GM12878 (cell line): ENCODE results near the gene PREX1. TPM values are rescaled to one million over a fixed set of nuclear protein-coding genes. Genes with fewer than 3 reads are reported as not detected.
A peak's percentile ranks its signal among the peaks of the same experiment; 100 is the strongest.

Source experiments
- ATAC-seq: fragments of 200-7000 bp; cut with Tn5 transposase; 3 replicates; pipeline ENCODE4 v1.9.1; 2020; ENCODE audit warnings: mild to moderate bottlenecking, moderate library complexity
- BruUV-seq: library from RNA; stranded (reverse); fragments of 400-500 nt; replicated peaks from 2 replicates; lab custom pipeline; 2021; lab: Mats Ljungman, UMichigan
- CTCF ChIA-PET: fragments of 300-600 bp; sonication (Branson Sonifier 250); formaldehyde crosslinking; extraction: SDS; loops from one replicate; lab custom pipeline; 2021; ENCODE audit warnings: inconsistent platforms; lab: Yijun Ruan, JAX
- POLR2A ChIA-PET: fragments of 350-600 bp; formaldehyde crosslinking; extraction: SDS; loops from one replicate; lab custom pipeline; 2021; ENCODE audit warnings: inconsistent platforms; lab: Charles Lee
- RAD21 ChIA-PET: fragments of 300-600 bp; sonication (Branson Sonifier 250); formaldehyde crosslinking; loops from one replicate; lab custom pipeline; 2023; ENCODE audit warnings: antibody characterized with exemption; ENCODE audit not compliant: unreplicated experiment; lab: Charles Lee
- SMC1A ChIA-PET: fragments of 300-600 bp; sonication (Branson Sonifier 250); formaldehyde crosslinking; loops from one replicate; lab custom pipeline; 2023; ENCODE audit not compliant: unreplicated experiment, uncharacterized antibody; lab: Charles Lee
- DNase-seq: peaks from one replicate; pipeline ENCODE4 v3.0.0-alpha.2; 2011; ENCODE audit warnings: low read depth, low spot score
- FAIRE-seq: peaks from 3 replicates; lab custom pipeline; 2011; peaks lifted over from hg19 to GRCh38; lab: Jason Lieb, UNC
- H2AFZ ChIP-seq: 2 replicates; pipeline ENCODE4 v1.6.0; 2011; ENCODE audit warnings: low read depth, low read length, control low read depth; ENCODE audit not compliant: control insufficient read depth
- H3K27ac ChIP-seq: 2 replicates; pipeline ENCODE4 v1.5.1; 2011; ENCODE audit warnings: control low read depth; ENCODE audit not compliant: control insufficient read depth, insufficient read depth
- H3K27me3 ChIP-seq, 2 experiments: replicated peaks in 1 of 2; 2 replicates each; pipeline versions ENCODE4 v1.6.0 to v1.6.1; 2011; ENCODE audit warnings: low read length in 1 of 2; ENCODE audit not compliant: control insufficient read depth in 2 of 2, insufficient read depth in 2 of 2
- H3K36me3 ChIP-seq, 2 experiments: 2 replicates each; pipeline ENCODE4 v1.5.1; 2011; ENCODE audit warnings: low read length in 1 of 2; ENCODE audit not compliant: control insufficient read depth in 2 of 2, insufficient read depth in 2 of 2
- H3K4me1 ChIP-seq: 2 replicates; pipeline ENCODE4 v1.6.1; 2011; ENCODE audit warnings: mild to moderate bottlenecking, low read length, moderate library complexity, mixed read lengths; ENCODE audit not compliant: control insufficient read depth, insufficient read depth
- H3K4me2 ChIP-seq: 2 replicates; pipeline ENCODE4 v1.6.0; 2011; ENCODE audit warnings: control low read depth; ENCODE audit not compliant: control insufficient read depth, insufficient read depth
- H3K4me3 ChIP-seq: fragments of 200-600 bp; sonication (generic); 2 replicates; pipeline ENCODE4 v1.5.1; 2016
- H3K79me2 ChIP-seq: 2 replicates; pipeline ENCODE4 v1.6.0; 2011; ENCODE audit warnings: low read length; ENCODE audit not compliant: control insufficient read depth, insufficient read depth
- H3K9ac ChIP-seq: 2 replicates; pipeline ENCODE4 v1.8.0; 2011; ENCODE audit warnings: low read length, control low read depth, mixed read lengths; ENCODE audit not compliant: control insufficient read depth, insufficient read depth
- H3K9me3 ChIP-seq: replicated peaks from 3 replicates; pipeline ENCODE4 v1.5.1; 2011; ENCODE audit warnings: mild to moderate bottlenecking, low read length; ENCODE audit not compliant: control insufficient read depth, insufficient read depth
- H4K20me1 ChIP-seq: 2 replicates; pipeline ENCODE4 v1.6.0; 2011; ENCODE audit not compliant: control insufficient read depth, insufficient read depth
- ETV6 ChIP-seq, 2 experiments: fragments of 450-650 bp in 1 of 2; IDR thresholded peaks in 1 of 2; conservative IDR thresholded peaks in 1 of 2; 2 replicates each; pipeline ENCODE4 v1.6.1; 2014; ENCODE audit warnings: antibody characterized with exemption in 1 of 2, borderline replicate concordance in 1 of 2, low read depth in 1 of 2, mild to moderate bottlenecking in 1 of 2, moderate library complexity in 1 of 2
- SREBF2 ChIP-seq: IDR thresholded peaks from 2 replicates; pipeline ENCODE4 v1.6.1; 2012; ENCODE audit warnings: mild to moderate bottlenecking, low read length
- ZNF217 ChIP-seq: fragments of 450-650 bp; IDR thresholded peaks from 2 replicates; pipeline ENCODE4 v1.6.1; 2017; ENCODE audit warnings: antibody characterized with exemption, mild to moderate bottlenecking
- WGBS: methylation state at CpG from one replicate; pipeline ENCODE4 v1.1.6; 2016; ENCODE audit warnings: low lambda C conversion rate; ENCODE audit not compliant: insufficient replicate concordance, insufficient coverage; ENCODE audit errors: missing lambda C conversion rate; 5-methylcytosine and 5-hydroxymethylcytosine counted together
- in situ Hi-C: fragments of 300-500 bp; cut with MboI; formaldehyde crosslinking; loops from 9 replicates; pipeline ENCODE4 v1.14.3; 2018; ENCODE audit warnings: mixed read lengths
- intact Hi-C: fragments of 100-400 bp; cut with micrococcal nuclease; formaldehyde crosslinking; loops from one replicate; pipeline ENCODE4 v1.14.2; 2022; ENCODE audit not compliant: unreplicated experiment
- polyA plus RNA-seq, 11 experiments: library from polyadenylated mRNA; depleted of rRNA in 4 of 11; unstranded in 6 of 11; stranded (reverse) in 5 of 11; fragments of >200 nt; fragmentation: Nextera tagmentation in 4 of 11; fragmentation: Illumina TruSeq in 1 of 11; extraction: Ambion mirVana in 4 of 11; extraction: Trizol in 1 of 11; gene quantifications; 1 replicate in 1 of 11; 2 replicates in 10 of 11; pipeline versions ENCODE4 v1.2.1 to v1.2.3, GENCODE V29; 2011 to 2016; ENCODE audit warnings: inconsistent platforms in 2 of 11, missing spikeins in 2 of 11, low read depth in 1 of 11
- total RNA-seq, 4 experiments: library from RNA; depleted of rRNA in 3 of 4; stranded (reverse); fragments of >200 nt in 3 of 4; fragmentation: Illumina TruSeq in 1 of 4; extraction: Trizol in 1 of 4; gene quantifications; 2 replicates each; pipeline versions ENCODE4 v1.2.1 to v1.2.3, GENCODE V29; 2013 to 2021
- TF ChIP-seq, protein P1 (sequence below): fragments of 450-650 bp; IDR thresholded peaks from 2 replicates; pipeline ENCODE4 v1.6.1; 2014; ENCODE audit warnings: mild to moderate bottlenecking
- TF ChIP-seq, protein P2 (sequence below): fragments of 150-350 bp; IDR thresholded peaks from 2 replicates; pipeline ENCODE4 v1.6.1; 2016; ENCODE audit warnings: low read depth, low read length
- TF ChIP-seq, protein P3 (sequence below): IDR thresholded peaks from 2 replicates; pipeline ENCODE4 v1.6.1; 2011; ENCODE audit warnings: borderline replicate concordance, low read depth, mild to moderate bottlenecking, moderate library complexity, low read length; ENCODE audit not compliant: insufficient read depth, poor library complexity, severe bottlenecking

Gene PREX1
- total and polyA plus RNA-seq, 10 of the 15 experiments (the other 5 are each of a cell fraction or from before 2014, with no cell fraction given) = 2.6 to 114 (median 38.9) TPM

DNA sequence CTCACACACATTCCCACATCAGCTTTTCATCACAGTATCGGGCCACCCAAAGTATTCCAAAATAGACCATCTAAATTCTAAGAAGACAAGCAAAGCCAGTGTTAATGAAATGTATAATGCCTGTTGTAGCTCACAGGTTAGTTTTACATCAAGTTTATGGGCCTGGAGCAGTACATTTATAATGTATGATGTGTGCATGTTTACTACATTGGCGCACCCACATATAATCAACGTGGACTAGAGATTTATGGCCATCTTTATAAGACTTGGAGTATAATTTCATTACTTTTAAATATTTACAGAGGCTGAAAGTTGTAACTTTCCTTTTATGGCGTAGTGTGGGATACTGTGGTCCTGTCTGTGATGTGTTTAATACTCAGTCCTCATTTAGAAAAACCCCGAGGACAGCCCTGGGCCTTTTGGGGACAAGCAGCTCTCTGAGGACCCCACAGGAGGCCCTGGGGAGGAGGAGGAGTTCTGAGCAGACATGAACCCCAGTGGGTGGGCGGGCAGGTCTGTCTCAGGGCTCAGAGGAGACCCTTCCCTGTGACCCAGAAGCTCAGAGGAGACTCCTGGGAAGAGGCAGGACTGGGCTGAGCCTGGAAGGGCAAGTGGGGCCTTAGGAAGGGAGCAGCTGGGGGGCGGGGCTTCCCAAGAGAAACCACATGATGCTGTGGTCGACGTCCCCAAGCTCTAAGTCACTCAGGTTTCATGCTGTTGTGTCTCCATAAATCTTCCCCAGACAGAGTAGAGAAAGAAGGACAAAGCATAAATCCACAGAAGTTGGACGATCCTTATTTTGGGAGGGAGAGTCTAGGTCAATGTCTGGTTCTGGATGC is 232.1 kb downstream of the PREX1 start:
- no TSS peak for BruUV-seq
- in situ Hi-C loops (no loop called here), intact Hi-C loops (no loop called here)
- CTCF ChIA-PET = interaction anchor here (2.0 to 2.7 kb wide), 2 partner anchors 25 kb away, joined by 6 to 11 read pairs; no protein-coding TSS in a partner anchor
- RAD21 ChIA-PET = interaction anchor here (1.4 kb wide), 2 partner anchors 25 kb away, joined by 4 to 6 read pairs; no protein-coding TSS in a partner anchor
- SMC1A ChIA-PET = interaction anchor here (1.0 to 1.2 kb wide), 3 partner anchors 23 to 199 kb away, joined by 3 read pairs; no protein-coding TSS in a partner anchor
- no peaks in the 10 kb centered on the region for H3K9me3 ChIP-seq
- H3K79me2 ChIP-seq = no peaks in the 10 kb centered on the region
- no peaks in the 10 kb centered on the region for H3K4me1 ChIP-seq
- no peaks in the 10 kb centered on the region for H3K36me3 ChIP-seq
- no peak overlapping the region for H3K27ac ChIP-seq
- 10% methylated on average over 10 of the region's 10 CpGs for WGBS
- H3K27me3 ChIP-seq = no peaks in the 10 kb centered on the region
- H3K9ac ChIP-seq = no peak overlapping the region
- FAIRE-seq (no peak), DNase-seq (no peak), ATAC-seq (no peak)
- TF ChIP-seq, protein P1, sequence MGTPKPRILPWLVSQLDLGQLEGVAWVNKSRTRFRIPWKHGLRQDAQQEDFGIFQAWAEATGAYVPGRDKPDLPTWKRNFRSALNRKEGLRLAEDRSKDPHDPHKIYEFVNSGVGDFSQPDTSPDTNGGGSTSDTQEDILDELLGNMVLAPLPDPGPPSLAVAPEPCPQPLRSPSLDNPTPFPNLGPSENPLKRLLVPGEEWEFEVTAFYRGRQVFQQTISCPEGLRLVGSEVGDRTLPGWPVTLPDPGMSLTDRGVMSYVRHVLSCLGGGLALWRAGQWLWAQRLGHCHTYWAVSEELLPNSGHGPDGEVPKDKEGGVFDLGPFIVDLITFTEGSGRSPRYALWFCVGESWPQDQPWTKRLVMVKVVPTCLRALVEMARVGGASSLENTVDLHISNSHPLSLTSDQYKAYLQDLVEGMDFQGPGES = no peak
- TF ChIP-seq ETV6 (conservative IDR thresholded peaks at IDR 0.05 in 1 of 2, IDR thresholded peaks at IDR 0.05 in 1 of 2; ENCODE audit: borderline replicate concordance in 1 of 2, low read depth in 1 of 2) = 0 out of 4 replicates have a peak, but pooled peaks of 1 of the 2 experiments have one; percentile 53
- H3K4me3 ChIP-seq = no peak overlapping the region
- H2AFZ ChIP-seq = no peak overlapping the region
- no peak overlapping the region for H3K4me2 ChIP-seq
- POLR2A ChIA-PET = no interaction called here
- no peaks in the 10 kb centered on the region for H4K20me1 ChIP-seq

DNA sequence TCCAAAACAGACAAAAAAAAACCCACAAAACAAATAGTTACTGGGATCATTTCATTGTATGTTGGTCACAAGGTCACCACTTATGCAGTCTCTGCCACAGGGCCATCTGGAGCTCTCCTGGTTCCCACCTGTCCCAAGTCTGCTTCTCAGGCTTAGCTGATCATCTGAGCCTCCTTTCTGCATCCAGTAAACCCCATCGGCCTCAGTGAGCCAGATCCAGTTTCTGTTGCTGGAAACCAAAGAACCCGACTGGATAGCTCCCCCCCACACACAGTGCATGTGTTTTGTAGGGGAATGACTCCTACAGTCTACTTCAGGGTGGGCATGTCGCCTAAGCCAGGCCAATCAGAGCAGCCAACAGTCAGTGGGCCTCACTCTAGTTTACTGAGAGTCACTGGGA is 233.3 kb downstream of the PREX1 start:
- no peaks in the 10 kb centered on the region for H3K9me3 ChIP-seq
- BruUV-seq = no TSS peak
- ChIA-PET SMC1A (interaction anchor here (1.0 to 1.2 kb wide), 3 partner anchors 22 to 198 kb away, joined by 3 read pairs; no protein-coding TSS in a partner anchor), RAD21 (interaction anchor here (1.4 kb wide), 1 partner anchor 26 kb away, joined by 6 read pairs; no protein-coding TSS in a partner anchor), CTCF (interaction anchor here (2.7 kb wide), 1 partner anchor 26 kb away, joined by 11 read pairs; no protein-coding TSS in a partner anchor), POLR2A (no interaction called here)
- intact Hi-C loops = no loop called here
- no peak overlapping the region for H3K4me3 ChIP-seq
- H3K79me2 ChIP-seq = no peaks in the 10 kb centered on the region
- no peaks in the 10 kb centered on the region for H3K27me3 ChIP-seq
- H3K4me1 ChIP-seq = no peaks in the 10 kb centered on the region
- DNase-seq (no peak), FAIRE-seq (no peak), ATAC-seq (no peak)
- no peak overlapping the region for H3K9ac ChIP-seq
- H3K4me2 ChIP-seq = no peak overlapping the region
- H3K27ac ChIP-seq = no peak overlapping the region
- in situ Hi-C loops = no loop called here
- no peak overlapping the region for H2AFZ ChIP-seq
- TF ChIP-seq, protein P2, sequence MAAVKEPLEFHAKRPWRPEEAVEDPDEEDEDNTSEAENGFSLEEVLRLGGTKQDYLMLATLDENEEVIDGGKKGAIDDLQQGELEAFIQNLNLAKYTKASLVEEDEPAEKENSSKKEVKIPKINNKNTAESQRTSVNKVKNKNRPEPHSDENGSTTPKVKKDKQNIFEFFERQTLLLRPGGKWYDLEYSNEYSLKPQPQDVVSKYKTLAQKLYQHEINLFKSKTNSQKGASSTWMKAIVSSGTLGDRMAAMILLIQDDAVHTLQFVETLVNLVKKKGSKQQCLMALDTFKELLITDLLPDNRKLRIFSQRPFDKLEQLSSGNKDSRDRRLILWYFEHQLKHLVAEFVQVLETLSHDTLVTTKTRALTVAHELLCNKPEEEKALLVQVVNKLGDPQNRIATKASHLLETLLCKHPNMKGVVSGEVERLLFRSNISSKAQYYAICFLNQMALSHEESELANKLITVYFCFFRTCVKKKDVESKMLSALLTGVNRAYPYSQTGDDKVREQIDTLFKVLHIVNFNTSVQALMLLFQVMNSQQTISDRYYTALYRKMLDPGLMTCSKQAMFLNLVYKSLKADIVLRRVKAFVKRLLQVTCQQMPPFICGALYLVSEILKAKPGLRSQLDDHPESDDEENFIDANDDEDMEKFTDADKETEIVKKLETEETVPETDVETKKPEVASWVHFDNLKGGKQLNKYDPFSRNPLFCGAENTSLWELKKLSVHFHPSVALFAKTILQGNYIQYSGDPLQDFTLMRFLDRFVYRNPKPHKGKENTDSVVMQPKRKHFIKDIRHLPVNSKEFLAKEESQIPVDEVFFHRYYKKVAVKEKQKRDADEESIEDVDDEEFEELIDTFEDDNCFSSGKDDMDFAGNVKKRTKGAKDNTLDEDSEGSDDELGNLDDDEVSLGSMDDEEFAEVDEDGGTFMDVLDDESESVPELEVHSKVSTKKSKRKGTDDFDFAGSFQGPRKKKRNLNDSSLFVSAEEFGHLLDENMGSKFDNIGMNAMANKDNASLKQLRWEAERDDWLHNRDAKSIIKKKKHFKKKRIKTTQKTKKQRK = no peak
- TF ChIP-seq ZNF217 = no peak
- TF ChIP-seq, protein P3, sequence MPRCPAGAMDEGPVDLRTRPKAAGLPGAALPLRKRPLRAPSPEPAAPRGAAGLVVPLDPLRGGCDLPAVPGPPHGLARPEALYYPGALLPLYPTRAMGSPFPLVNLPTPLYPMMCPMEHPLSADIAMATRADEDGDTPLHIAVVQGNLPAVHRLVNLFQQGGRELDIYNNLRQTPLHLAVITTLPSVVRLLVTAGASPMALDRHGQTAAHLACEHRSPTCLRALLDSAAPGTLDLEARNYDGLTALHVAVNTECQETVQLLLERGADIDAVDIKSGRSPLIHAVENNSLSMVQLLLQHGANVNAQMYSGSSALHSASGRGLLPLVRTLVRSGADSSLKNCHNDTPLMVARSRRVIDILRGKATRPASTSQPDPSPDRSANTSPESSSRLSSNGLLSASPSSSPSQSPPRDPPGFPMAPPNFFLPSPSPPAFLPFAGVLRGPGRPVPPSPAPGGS = no peak
- TF ChIP-seq SREBF2 = no peak
- H3K36me3 ChIP-seq = no peaks in the 10 kb centered on the region
- 0% methylated on average over 3 of the region's 3 CpGs for WGBS
- H4K20me1 ChIP-seq = no peaks in the 10 kb centered on the region
